HepG2 (cell line): ENCODE measurements around the gene ARL16. TPM values are rescaled to one million over a fixed set of nuclear protein-coding genes. Genes with fewer than 3 reads are reported as not detected.

ENCODE experiments used
- BCL3 ChIP-seq: sonication (generic); formaldehyde crosslinking; IDR thresholded peaks from 2 replicates; pipeline ENCODE4 v1.5.1; 2020; ENCODE audit warnings: mild to moderate bottlenecking, missing genetic modification reagents, moderate library complexity
- ELK4 ChIP-seq: sonication (generic); formaldehyde crosslinking; IDR thresholded peaks from 2 replicates; pipeline ENCODE4 v1.9.0; 2021; ENCODE audit warnings: missing genetic modification reagents, borderline replicate concordance
- ESRRA ChIP-seq: sonication (generic); formaldehyde crosslinking; IDR thresholded peaks from 2 replicates; pipeline ENCODE4 v1.5.1; 2020; ENCODE audit warnings: mild to moderate bottlenecking, low read depth, missing genetic modification reagents
- GLI4 ChIP-seq: sonication (generic); formaldehyde crosslinking; IDR thresholded peaks from 2 replicates; pipeline ENCODE4 v1.5.1; 2020; ENCODE audit warnings: missing genetic modification reagents, mild to moderate bottlenecking, moderate library complexity, borderline replicate concordance
- MXI1 ChIP-seq: IDR thresholded peaks from 3 replicates; pipeline ENCODE4 v1.6.1; 2012; ENCODE audit warnings: low read depth, low read length, inconsistent platforms, borderline replicate concordance
- PPARG ChIP-seq: conservative IDR thresholded peaks from 2 replicates; pipeline ENCODE4 v1.6.1; 2016; ENCODE audit warnings: missing biosample characterization, missing genetic modification reagents
- RBM22 ChIP-seq: fragments of 200-400 bp; formaldehyde crosslinking; optimal IDR thresholded peaks from 2 replicates; pipeline ENCODE3; 2017; ENCODE audit warnings: mild to moderate bottlenecking, low read length, moderate library complexity
- RELA ChIP-seq: sonication (generic); formaldehyde crosslinking; IDR thresholded peaks from 2 replicates; pipeline ENCODE4 v1.4.0; 2020; ENCODE audit warnings: missing genetic modification reagents
- TCF7L2 ChIP-seq: IDR thresholded peaks from 2 replicates; pipeline ENCODE4 v1.6.1; 2011; ENCODE audit warnings: mild to moderate bottlenecking, low read depth, low read length, moderate library complexity
- USF2 ChIP-seq, 2 experiments: sonication (generic) in 1 of 2; formaldehyde crosslinking in 1 of 2; IDR thresholded peaks; 2 replicates each; pipeline versions ENCODE4 v1.5.1 to v1.6.1; 2011 to 2020; ENCODE audit warnings: borderline replicate concordance in 1 of 2, low read depth in 1 of 2, low read length in 1 of 2, mild to moderate bottlenecking in 1 of 2, missing genetic modification reagents in 1 of 2, moderate library complexity in 1 of 2
- YEATS2 ChIP-seq: sonication (generic); formaldehyde crosslinking; IDR thresholded peaks from 2 replicates; pipeline ENCODE4 v1.4.0; 2020; ENCODE audit warnings: missing genetic modification reagents, borderline replicate concordance
- ZBTB33 ChIP-seq: sonication (generic); formaldehyde crosslinking; IDR thresholded peaks from 2 replicates; pipeline ENCODE4 v1.4.0; 2020; ENCODE audit warnings: missing genetic modification reagents
- ZBTB38 ChIP-seq: sonication (generic); formaldehyde crosslinking; IDR thresholded peaks from 2 replicates; pipeline ENCODE4 v1.5.1; 2020; ENCODE audit warnings: mild to moderate bottlenecking, missing genetic modification reagents
- ZC3H4 ChIP-seq: sonication (generic); formaldehyde crosslinking; IDR thresholded peaks from 2 replicates; pipeline ENCODE4 v1.4.0; 2020; ENCODE audit warnings: missing genetic modification reagents, borderline replicate concordance
- ZFP62 ChIP-seq: sonication (generic); formaldehyde crosslinking; IDR thresholded peaks from 2 replicates; pipeline ENCODE4 v1.4.0; 2020; ENCODE audit warnings: missing genetic modification reagents
- ZNF160 ChIP-seq: sonication (generic); formaldehyde crosslinking; IDR thresholded peaks from 2 replicates; pipeline ENCODE4 v1.8.0; 2022; ENCODE audit warnings: mild to moderate bottlenecking, inconsistent platforms, missing genetic modification reagents
- ZNF256 ChIP-seq: sonication (generic); formaldehyde crosslinking; conservative IDR thresholded peaks from 2 replicates; pipeline ENCODE4 v1.4.0; 2020; ENCODE audit warnings: missing genetic modification reagents
- ZNF414 ChIP-seq: sonication (generic); formaldehyde crosslinking; IDR thresholded peaks from 2 replicates; pipeline ENCODE4 v1.5.0; 2020; ENCODE audit warnings: missing genetic modification reagents
- ZNF558 ChIP-seq: sonication (generic); formaldehyde crosslinking; IDR thresholded peaks from 2 replicates; pipeline ENCODE4 v1.9.0; 2022; ENCODE audit warnings: mild to moderate bottlenecking, missing genetic modification reagents, borderline replicate concordance
- ZNF580 ChIP-seq: IDR thresholded peaks from 2 replicates; pipeline ENCODE4 v1.6.1; 2016; ENCODE audit warnings: low read depth, borderline replicate concordance
- polyA plus RNA-seq, 8 experiments: library from polyadenylated mRNA; depleted of rRNA in 3 of 8; stranded (reverse) in 7 of 8; unstranded in 1 of 8; fragments of >200 nt; fragmentation: Illumina TruSeq in 4 of 8; extraction: Trizol in 4 of 8; gene quantifications; 2 replicates each; pipeline versions ENCODE4 v1.2.1 to v1.2.3, GENCODE V29; 2011 to 2016; ENCODE audit warnings: low read depth in 4 of 8, missing spikeins in 1 of 8, mixed read lengths in 1 of 8; ENCODE audit not compliant: insufficient read depth in 1 of 8
- total RNA-seq, 5 experiments: library from RNA; depleted of rRNA; stranded (reverse); fragments of >200 nt; fragmentation: Illumina TruSeq; extraction: Trizol; gene quantifications; 2 replicates each; pipeline ENCODE4 v1.2.3, GENCODE V29; 2016; ENCODE audit warnings: low read depth in 1 of 5

ARL16 gene
- total and polyA plus RNA-seq, 2 of the 13 experiments (the other 11 are each of a cell fraction or from before 2014, with no cell fraction given): 20.8 to 30.8 TPM

GRCh38 chr17:81636505-81637288, 46.9 kb downstream of the ARL16 start, which contains the start of the genes NPLOC4 and TSPAN10 (continued):
- TF ChIP-seq BCL3 (CRISPR knock-in tag) (no peak; the same call in none of the 2 replicates), ZNF558 (peak; percentile 73; the same call in 1 of the 2 replicates), USF2 (IDR thresholded peaks at IDR 0.05; ENCODE audit: low read depth, low read length) (no peak), USF2 (CRISPR knock-in tag; IDR thresholded peaks at IDR 0.05; ENCODE audit: borderline replicate concordance) (no peak), MXI1 (peak; percentile 74; the same call in 2 of the 3 replicates), TCF7L2 (no peak), ZNF580 (peak; percentile 95), ZC3H4 (peak; percentile 58; the same call in 1 of the 2 replicates), ESRRA (CRISPR knock-in tag) (no peak; the same call in 1 of the 2 replicates), PPARG (CRISPR knock-in tag) (no peak), RELA (CRISPR knock-in tag) (peak; percentile 90), GLI4 (CRISPR knock-in tag) (no peak), ZBTB33 (CRISPR knock-in tag) (peak; percentile 57), ZFP62 (CRISPR knock-in tag) (no peak), ZBTB38 (CRISPR knock-in tag) (peak; percentile 65; the same call in 1 of the 2 replicates), YEATS2 (peak; percentile 88), RBM22 (peak; percentile 20), ELK4 (CRISPR knock-in tag) (no peak), ZNF160 (peak; percentile 85), ZNF256 (CRISPR knock-in tag) (no peak), ZNF414 (peak; percentile 89)
